Erythroblast (primary cell): Measurements from ENCODE around the gene PRKCZ.

Experiments
- GATA1 ChIP-seq: IDR thresholded peaks from 2 replicates; pipeline ENCODE4 v1.6.1; 2011; ENCODE audit warnings: low read depth, mild to moderate bottlenecking, control low read depth, low read length, moderate library complexity
- POLR2A ChIP-seq: IDR thresholded peaks from 2 replicates; pipeline ENCODE4 v1.6.1; 2011; ENCODE audit warnings: mild to moderate bottlenecking, low read length

- TF ChIP-seq POLR2A: no peak
- TF ChIP-seq GATA1: no peak
These were observed 48.3 kb upstream of the PRKCZ start for GRCh38 chr1:2001773-2002411.
